Brain microvascular endothelial cell (primary cell): ENCODE data around the gene TBATA.

ENCODE experiments used
- DNase-seq: peaks from one replicate; pipeline ENCODE4 v3.0.0-alpha.2; 2020
- H3K27ac ChIP-seq: fragments of 250-450 bp; sonication (Bioruptor Pico); 2 replicates; pipeline ENCODE4 v1.5.1; 2020; ENCODE audit warnings: mild to moderate bottlenecking, moderate library complexity
- H3K27me3 ChIP-seq: fragments of 250-450 bp; sonication (Bioruptor Pico); replicated peaks from 2 replicates; pipeline ENCODE4 v1.5.1; 2020; ENCODE audit warnings: mild to moderate bottlenecking
- H3K36me3 ChIP-seq: fragments of 250-450 bp; sonication (Bioruptor Pico); replicated peaks from 2 replicates; pipeline ENCODE4 v1.5.1; 2020; ENCODE audit warnings: mild to moderate bottlenecking
- H3K4me3 ChIP-seq: 2 replicates; pipeline ENCODE4 v1.5.1; 2011; ENCODE audit warnings: low read depth, mild to moderate bottlenecking, control low read depth, low read length, moderate library complexity
- CTCF ChIP-seq: IDR thresholded peaks from 2 replicates; pipeline ENCODE4 v1.5.1; 2011; ENCODE audit warnings: low read depth, mild to moderate bottlenecking, moderate library complexity, low read length, control low read depth, inconsistent platforms; ENCODE audit errors: missing control alignments
- in situ Hi-C: cut with HindIII; loops from 2 replicates; pipeline ENCODE4 v1.10.0; 2017; ENCODE audit warnings: low sequenced_read_pairs, low pct_ligation_motif_present

The TBATA gene

GRCh38 chr10:70775679-70776454 lies 9.3 kb downstream of the TBATA start:
- H3K4me3 ChIP-seq, result no peak overlapping the region
- DNase-seq, result no peak

GRCh38 chr10:70774810-70775678 lies 10.1 kb downstream of the TBATA start:
- DNase-seq, result no peak
- no peak overlapping the region for H3K27ac ChIP-seq
- in situ Hi-C loops, result loop anchor here (25.0 kb wide), 1 partner anchor 213 kb away; no protein-coding TSS in a partner anchor
- no peak for TF ChIP-seq CTCF
- no peaks in the 10 kb centered on the region for H3K36me3 ChIP-seq
- H3K4me3 ChIP-seq, result no peak overlapping the region
- H3K27me3 ChIP-seq, result no peaks in the 10 kb centered on the region

More at GRCh38 chr10:70775679-70776454, 9.3 kb downstream of the TBATA start:
- no peak for TF ChIP-seq CTCF
- H3K27me3 ChIP-seq, result no peaks in the 10 kb centered on the region
- in situ Hi-C loops, result no loop called here
- no peaks in the 10 kb centered on the region for H3K36me3 ChIP-seq
- no peak overlapping the region for H3K27ac ChIP-seq

GRCh38 chr10:70773965-70774809 lies 11.0 kb downstream of the TBATA start:
- in situ Hi-C loops, result loop anchor here (25.0 kb wide), 1 partner anchor 212 kb away; no protein-coding TSS in a partner anchor
- no peak overlapping the region for H3K4me3 ChIP-seq
- TF ChIP-seq CTCF, result no peak
- H3K27ac ChIP-seq, result no peak overlapping the region
- no peaks in the 10 kb centered on the region for H3K27me3 ChIP-seq
- no peak for DNase-seq
- no peaks in the 10 kb centered on the region for H3K36me3 ChIP-seq

GRCh38 chr10:70773461-70773860 lies 11.7 kb downstream of the TBATA start:
- Histone ChIP-seq H3K4me3 (no peak overlapping the region), H3K36me3 (no peaks in the 10 kb centered on the region), H3K27me3 (no peaks in the 10 kb centered on the region), H3K27ac (no peak overlapping the region)
- TF ChIP-seq CTCF, result no peak
- DNase-seq, result no peak
- in situ Hi-C loops, result loop anchor here (25.0 kb wide), 1 partner anchor 211 kb away; no protein-coding TSS in a partner anchor

DNA sequence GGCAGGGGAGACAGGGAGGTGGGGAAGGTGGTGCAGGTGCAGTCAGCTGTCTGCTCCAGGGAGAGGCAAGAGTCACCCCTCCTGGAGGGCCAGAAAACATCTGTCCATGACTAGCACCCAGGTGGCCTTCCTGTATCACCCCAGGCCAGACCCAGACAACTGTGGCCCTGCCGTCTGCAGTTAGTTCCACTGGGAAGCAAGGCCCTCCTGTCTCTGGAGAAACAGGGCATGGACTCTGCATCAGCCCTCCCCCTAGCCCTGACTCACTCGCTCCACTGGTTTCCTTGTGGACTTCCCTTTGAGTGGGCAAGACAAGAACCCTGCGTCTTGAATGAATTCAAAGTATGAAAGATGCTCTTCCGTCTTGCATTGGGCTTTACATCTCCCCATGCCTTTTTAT lies 12.6 kb downstream of the TBATA start:
- Histone ChIP-seq H3K4me3 (no peak overlapping the region), H3K27me3 (no peaks in the 10 kb centered on the region), H3K27ac (no peak overlapping the region), H3K36me3 (no peaks in the 10 kb centered on the region)
- in situ Hi-C loops, result loop anchor here (25.0 kb wide), 1 partner anchor 210 kb away; no protein-coding TSS in a partner anchor
- no peak for DNase-seq
- TF ChIP-seq CTCF, result no peak
